B cell (primary cell): Measurements from ENCODE around the gene ANXA4.
"Not testable (repeated sequence)": the region's sequence is repeated elsewhere in the genome, so short reads cannot be mapped to it uniquely, and the experiment has no call there.

Experiments used
- EZH2 ChIP-seq: IDR thresholded peaks from 2 replicates; pipeline ENCODE4 v1.6.1; 2012; ENCODE audit warnings: borderline replicate concordance, low read depth, mild to moderate bottlenecking, moderate library complexity, low read length; ENCODE audit not compliant: insufficient read depth, poor library complexity, severe bottlenecking
- TF ChIP-seq, protein P1 (sequence below): fragments of 200-600 bp; IDR thresholded peaks from one replicate; pipeline ENCODE4 v1.8.0; 2022; ENCODE audit warnings: antibody characterized with exemption, mild to moderate bottlenecking

DNA sequence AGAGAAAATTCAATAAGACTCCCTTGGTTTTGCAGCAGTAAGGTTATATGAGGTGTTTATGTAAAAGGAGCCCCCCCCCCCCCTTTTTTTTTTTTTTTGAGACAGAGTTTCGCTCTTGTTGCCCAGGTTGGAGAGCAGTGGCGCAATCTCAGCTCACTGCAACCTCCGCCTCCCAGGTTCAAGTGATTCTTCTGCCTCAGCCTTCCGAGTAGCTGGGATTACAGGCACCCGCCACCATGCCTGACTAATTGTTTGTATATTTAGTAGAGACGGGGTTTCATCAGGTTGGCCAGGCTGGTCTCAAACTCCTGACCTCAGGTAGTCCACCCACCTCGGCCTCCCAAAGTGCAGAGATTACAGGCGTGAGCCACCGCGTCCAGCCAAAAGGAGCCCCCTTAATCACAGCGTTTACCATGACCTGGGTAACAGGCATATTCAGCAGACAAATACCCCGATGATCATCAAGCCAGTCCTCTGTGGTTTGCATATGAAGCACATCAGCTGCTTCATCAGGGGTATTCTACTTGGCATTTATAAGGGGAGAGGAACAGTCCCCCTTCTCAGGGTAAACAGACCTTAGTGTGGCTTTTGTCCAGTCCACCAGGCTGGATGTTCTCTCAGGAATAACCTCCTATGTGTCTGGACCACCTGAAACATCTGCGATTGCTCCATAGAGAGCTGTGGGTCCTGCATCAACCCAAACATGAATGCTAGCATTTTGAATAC is 32.5 kb downstream of the ANXA4 start:
- TF ChIP-seq, protein P1, sequence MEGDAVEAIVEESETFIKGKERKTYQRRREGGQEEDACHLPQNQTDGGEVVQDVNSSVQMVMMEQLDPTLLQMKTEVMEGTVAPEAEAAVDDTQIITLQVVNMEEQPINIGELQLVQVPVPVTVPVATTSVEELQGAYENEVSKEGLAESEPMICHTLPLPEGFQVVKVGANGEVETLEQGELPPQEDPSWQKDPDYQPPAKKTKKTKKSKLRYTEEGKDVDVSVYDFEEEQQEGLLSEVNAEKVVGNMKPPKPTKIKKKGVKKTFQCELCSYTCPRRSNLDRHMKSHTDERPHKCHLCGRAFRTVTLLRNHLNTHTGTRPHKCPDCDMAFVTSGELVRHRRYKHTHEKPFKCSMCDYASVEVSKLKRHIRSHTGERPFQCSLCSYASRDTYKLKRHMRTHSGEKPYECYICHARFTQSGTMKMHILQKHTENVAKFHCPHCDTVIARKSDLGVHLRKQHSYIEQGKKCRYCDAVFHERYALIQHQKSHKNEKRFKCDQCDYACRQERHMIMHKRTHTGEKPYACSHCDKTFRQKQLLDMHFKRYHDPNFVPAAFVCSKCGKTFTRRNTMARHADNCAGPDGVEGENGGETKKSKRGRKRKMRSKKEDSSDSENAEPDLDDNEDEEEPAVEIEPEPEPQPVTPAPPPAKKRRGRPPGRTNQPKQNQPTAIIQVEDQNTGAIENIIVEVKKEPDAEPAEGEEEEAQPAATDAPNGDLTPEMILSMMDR, result not testable (repeated sequence)
- TF ChIP-seq EZH2, result not testable (repeated sequence)
